ENCODE measurements around the gene RBM19. TPM values are rescaled to one million over a fixed set of nuclear protein-coding genes. Genes with fewer than 3 reads are reported as not detected.
A peak's percentile ranks its signal among the peaks of the same experiment; 100 is the strongest.

Gene RBM19
- total RNA-seq, 2 donors from 2014 or later, result 38.6 to 43.1 TPM

DNA sequence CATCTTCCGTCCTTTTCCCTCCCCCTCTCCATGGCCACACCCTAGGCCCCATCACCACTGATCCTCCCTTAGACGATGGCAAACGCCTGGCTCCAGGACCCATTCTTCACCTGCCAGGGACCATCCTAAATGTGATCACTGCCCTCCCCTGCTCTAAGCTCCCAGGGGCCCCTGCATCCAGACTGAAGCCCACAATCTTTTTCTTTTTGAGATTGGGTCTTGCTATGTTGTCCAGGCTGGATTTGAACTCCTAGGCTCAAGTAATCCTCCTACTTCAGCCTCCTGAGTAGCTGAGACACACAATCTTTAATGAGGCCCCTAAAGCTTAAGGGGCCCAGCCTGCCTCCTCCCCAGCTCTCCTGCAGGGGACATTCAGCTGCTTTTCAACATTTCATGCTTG is 15.3 kb downstream of the RBM19 start:
- Mint-ChIP-seq H3K36me3 (ENCODE audit: low read depth) (peaks cover 71% of the 10 kb centered on the region), H3K4me1 (no peaks in the 10 kb centered on the region), H3K27me3 (ENCODE audit: insufficient read depth) (no peaks in the 10 kb centered on the region), H3K27ac (peak overlapping the region; percentile 48), H3K4me3 (no peak overlapping the region), H3K9me3 (no peaks in the 10 kb centered on the region)
- Histone ChIP-seq H3K27me3 (ENCODE audit: control insufficient read depth, insufficient read depth, low read length, poor library complexity, severe bottlenecking) (no peaks in the 10 kb centered on the region), H3K9ac (ENCODE audit: extremely low read depth, low read length, poor library complexity, severe bottlenecking) (no peak overlapping the region), H3K36me3 (ENCODE audit: control insufficient read depth, insufficient read depth, low read length) (peaks cover 80% of the 10 kb centered on the region), H3K4me1 (ENCODE audit: control insufficient read depth, insufficient read depth, low read length) (no peaks in the 10 kb centered on the region), H3K4me3 (ENCODE audit: low read length) (no peak overlapping the region), H3K27ac (ENCODE audit: low read depth, low read length) (no peak overlapping the region), H3K9me3 (ENCODE audit: control insufficient read depth, low read length) (no peaks in the 10 kb centered on the region)
- 81 to 87% methylated on average over 3 of the region's 3 CpGs for WGBS, 2 experiments (ENCODE audit: insufficient coverage in 1 of 2, insufficient read length in 1 of 2)
- TF ChIP-seq, protein P1, sequence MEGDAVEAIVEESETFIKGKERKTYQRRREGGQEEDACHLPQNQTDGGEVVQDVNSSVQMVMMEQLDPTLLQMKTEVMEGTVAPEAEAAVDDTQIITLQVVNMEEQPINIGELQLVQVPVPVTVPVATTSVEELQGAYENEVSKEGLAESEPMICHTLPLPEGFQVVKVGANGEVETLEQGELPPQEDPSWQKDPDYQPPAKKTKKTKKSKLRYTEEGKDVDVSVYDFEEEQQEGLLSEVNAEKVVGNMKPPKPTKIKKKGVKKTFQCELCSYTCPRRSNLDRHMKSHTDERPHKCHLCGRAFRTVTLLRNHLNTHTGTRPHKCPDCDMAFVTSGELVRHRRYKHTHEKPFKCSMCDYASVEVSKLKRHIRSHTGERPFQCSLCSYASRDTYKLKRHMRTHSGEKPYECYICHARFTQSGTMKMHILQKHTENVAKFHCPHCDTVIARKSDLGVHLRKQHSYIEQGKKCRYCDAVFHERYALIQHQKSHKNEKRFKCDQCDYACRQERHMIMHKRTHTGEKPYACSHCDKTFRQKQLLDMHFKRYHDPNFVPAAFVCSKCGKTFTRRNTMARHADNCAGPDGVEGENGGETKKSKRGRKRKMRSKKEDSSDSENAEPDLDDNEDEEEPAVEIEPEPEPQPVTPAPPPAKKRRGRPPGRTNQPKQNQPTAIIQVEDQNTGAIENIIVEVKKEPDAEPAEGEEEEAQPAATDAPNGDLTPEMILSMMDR (conservative IDR thresholded peaks at IDR 0.05), result no peak
- DNase-seq, result no peak

DNA sequence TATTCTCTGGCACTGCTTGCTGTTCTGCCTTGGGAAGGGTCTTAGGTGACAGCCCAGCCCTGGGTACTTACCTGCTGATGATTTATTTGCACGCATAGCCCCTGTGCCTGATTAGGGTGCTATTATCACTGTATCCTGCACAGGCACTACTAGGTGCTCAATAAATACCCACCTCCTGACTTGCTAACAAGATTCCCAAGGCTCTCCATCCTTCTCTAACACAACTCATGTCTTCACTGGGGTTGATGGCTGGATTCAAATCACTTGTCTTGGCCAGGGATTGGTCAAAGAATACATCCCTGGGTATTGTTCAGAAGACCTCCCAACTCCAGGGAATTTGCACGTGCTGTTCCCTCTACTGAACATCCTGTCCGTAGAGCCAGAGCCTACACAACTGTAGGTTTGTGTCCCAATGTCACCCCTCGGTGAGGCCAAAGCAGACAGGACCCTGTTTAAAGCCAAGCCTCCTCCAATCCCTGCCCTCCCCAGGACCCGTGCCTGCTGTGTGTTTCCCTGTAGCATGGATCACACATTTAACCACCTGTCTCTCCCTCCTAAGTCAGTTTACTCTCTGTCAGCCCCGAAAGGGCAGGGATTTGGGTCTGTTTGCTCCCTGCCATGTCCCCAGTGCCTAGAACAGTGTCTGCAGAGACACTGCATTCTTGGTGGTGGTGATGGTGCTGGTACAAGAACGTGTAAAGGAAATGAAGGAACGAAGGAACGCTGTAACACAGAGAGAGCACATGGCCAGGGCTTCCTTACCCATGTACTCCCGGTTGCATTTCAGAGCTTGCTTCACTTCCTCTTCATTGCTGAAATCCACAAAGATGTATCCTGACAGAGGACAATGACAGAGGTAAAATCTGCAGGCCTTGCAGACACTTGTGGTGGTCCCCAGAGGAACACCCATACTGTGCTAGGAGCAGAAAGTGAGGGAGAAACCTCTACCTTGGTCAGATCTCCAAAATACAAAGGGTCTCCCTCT is 16.5 kb downstream of the RBM19 start:
- no peak overlapping the region for H3K27ac Mint-ChIP-seq
- no peak overlapping the region for H3K9ac ChIP-seq (ENCODE audit: extremely low read depth, low read length, poor library complexity, severe bottlenecking)
- H3K4me1 ChIP-seq (ENCODE audit: control insufficient read depth, insufficient read depth, low read length), result no peaks in the 10 kb centered on the region
- no peak overlapping the region for H3K27ac ChIP-seq (ENCODE audit: low read depth, low read length)
- H3K27me3 ChIP-seq (ENCODE audit: control insufficient read depth, insufficient read depth, low read length, poor library complexity, severe bottlenecking), result no peaks in the 10 kb centered on the region
- H3K27me3 Mint-ChIP-seq (ENCODE audit: insufficient read depth), result no peaks in the 10 kb centered on the region
- H3K4me3 ChIP-seq (ENCODE audit: low read length), result no peak overlapping the region
- no peak overlapping the region for H3K4me3 Mint-ChIP-seq
- peaks cover 69% of the 10 kb centered on the region for H3K36me3 Mint-ChIP-seq (ENCODE audit: low read depth)
- H3K4me1 Mint-ChIP-seq, result no peaks in the 10 kb centered on the region
- 91 to 92% methylated on average over 7 to 10 of the region's 10 CpGs for WGBS, 2 experiments (ENCODE audit: insufficient coverage in 1 of 2, insufficient read length in 1 of 2)
- no peaks in the 10 kb centered on the region for H3K9me3 ChIP-seq (ENCODE audit: control insufficient read depth, low read length)
- no peaks in the 10 kb centered on the region for H3K9me3 Mint-ChIP-seq
- DNase-seq, result no peak
- H3K36me3 ChIP-seq (ENCODE audit: control insufficient read depth, insufficient read depth, low read length), result peaks cover 79% of the 10 kb centered on the region
- TF ChIP-seq, protein P1 (conservative IDR thresholded peaks at IDR 0.05), result no peak

DNA sequence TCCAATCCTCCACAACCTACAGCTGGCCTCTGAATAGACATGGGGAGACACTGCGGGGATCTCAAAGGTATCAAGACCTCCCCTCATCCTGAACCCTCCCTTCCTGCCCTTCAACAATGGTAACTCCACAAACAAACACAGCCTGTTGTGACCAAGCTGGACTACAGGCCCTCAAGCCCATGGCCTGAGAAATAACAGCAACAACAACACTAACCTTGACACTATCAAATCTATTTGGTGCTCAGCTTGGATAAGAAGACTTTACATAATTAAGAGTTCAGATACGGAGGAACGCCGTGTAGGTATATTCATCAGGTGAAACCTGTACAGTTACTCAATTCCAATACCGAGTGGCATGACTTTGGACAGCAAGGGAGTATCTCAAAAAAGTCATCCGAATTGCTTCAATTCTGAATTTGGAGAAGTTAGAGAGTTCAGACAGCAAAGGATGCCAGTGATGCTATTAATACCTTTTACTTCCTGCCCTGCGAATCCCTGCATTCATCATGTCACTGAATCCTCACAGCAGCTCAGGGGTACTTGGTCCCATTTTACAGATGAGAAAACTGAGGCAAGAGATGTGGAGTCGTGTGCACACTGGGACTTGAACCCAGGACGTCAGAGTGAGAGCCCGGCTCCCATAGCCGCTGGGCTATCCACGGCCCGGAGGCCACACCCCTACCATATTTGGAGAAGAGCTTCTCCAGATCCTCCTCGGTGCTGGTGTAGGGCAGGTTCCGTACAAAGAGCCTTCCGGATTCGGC is 17.8 kb downstream of the RBM19 start:
- H3K36me3 Mint-ChIP-seq (ENCODE audit: low read depth), result peaks cover 66% of the 10 kb centered on the region
- DNase-seq, result no peak
- H3K4me1 Mint-ChIP-seq, result no peaks in the 10 kb centered on the region
- TF ChIP-seq, protein P1 (conservative IDR thresholded peaks at IDR 0.05), result no peak
- no peaks in the 10 kb centered on the region for H3K27me3 Mint-ChIP-seq (ENCODE audit: insufficient read depth)
- H3K36me3 ChIP-seq (ENCODE audit: control insufficient read depth, insufficient read depth, low read length), result peaks cover 70% of the 10 kb centered on the region
- no peak overlapping the region for H3K4me3 Mint-ChIP-seq
- H3K27me3 ChIP-seq (ENCODE audit: control insufficient read depth, insufficient read depth, low read length, poor library complexity, severe bottlenecking), result no peaks in the 10 kb centered on the region
- H3K4me3 ChIP-seq (ENCODE audit: low read length), result no peak overlapping the region
- H3K9me3 Mint-ChIP-seq, result no peaks in the 10 kb centered on the region
- no peak overlapping the region for H3K27ac ChIP-seq (ENCODE audit: low read depth, low read length)
- H3K9ac ChIP-seq (ENCODE audit: extremely low read depth, low read length, poor library complexity, severe bottlenecking), result no peak overlapping the region
- no peak overlapping the region for H3K27ac Mint-ChIP-seq
- H3K4me1 ChIP-seq (ENCODE audit: control insufficient read depth, insufficient read depth, low read length), result no peaks in the 10 kb centered on the region
- 95 to 96% methylated on average over 13 to 17 of the region's 17 CpGs for WGBS, 2 experiments (ENCODE audit: insufficient coverage in 1 of 2, insufficient read length in 1 of 2)
- no peaks in the 10 kb centered on the region for H3K9me3 ChIP-seq (ENCODE audit: control insufficient read depth, low read length)
